ENCODE results near the gene GOLPH3L. TPM values are rescaled to one million over a fixed set of nuclear protein-coding genes. Genes with fewer than 3 reads are reported as not detected.
"Not testable (repeated sequence)": the region's sequence is repeated elsewhere in the genome, so short reads cannot be mapped to it uniquely, and the experiment has no call there.

GOLPH3L gene
- 13.1 TPM for polyA plus RNA-seq (2013, experiment 1 of 2; ENCODE audit: insufficient read length)
- polyA plus RNA-seq (2013, experiment 2 of 2; ENCODE audit: insufficient read length) = 14.7 TPM

GRCh38 chr1:150696995-150697927, at the start of gene GOLPH3L:
Gene GOLPH3L (minus strand): TSS chr1:150697154. CDS start chr1:150694838, 2,316 bp downstream.
- peak; percentile 99 for DNase-seq

GRCh38 chr1:150730130-150730721, 33.3 kb upstream of the GOLPH3L start:
- DNase-seq = no peak

DNA sequence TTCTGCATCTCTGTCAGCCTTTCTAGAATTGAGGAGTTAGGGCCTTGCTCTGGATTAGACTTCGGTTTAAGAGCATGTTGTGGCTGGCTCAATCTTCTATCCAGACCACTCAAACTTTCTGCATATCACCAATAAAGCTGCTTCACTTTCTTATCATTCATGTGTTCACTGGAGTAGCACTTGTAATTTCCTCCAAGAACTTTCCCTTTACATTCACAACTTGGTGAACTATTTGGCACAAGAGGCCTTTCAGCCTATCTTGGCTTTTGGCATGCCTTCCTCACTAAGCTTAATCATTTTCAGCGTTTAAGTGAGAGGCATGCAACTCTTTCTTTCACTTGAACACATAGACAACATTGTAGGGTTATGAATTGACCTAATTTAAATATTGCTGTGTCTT, 27.4 kb upstream of the GOLPH3L start:
- DNase-seq = no peak

DNA sequence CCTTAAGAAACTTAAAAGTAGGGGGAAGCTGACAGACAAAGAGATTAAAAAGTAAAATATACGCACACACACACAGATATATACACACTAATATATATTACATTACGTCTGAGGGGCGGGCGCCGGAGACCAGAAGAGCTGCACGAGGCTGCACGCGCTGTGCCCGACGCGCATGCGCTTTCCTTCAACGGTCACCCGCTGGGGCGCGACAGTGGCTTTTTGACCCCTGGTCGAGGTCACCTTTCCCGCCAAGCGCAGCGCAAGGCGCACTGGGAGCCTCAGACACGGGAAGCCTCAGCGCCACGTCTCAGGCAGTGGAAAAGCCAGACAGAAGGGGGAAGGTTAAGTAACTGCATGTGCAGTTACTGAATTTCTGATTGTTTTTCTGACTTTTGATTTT, 23.7 kb upstream of the GOLPH3L start, which contains the start of gene HORMAD1:
TSS of gene HORMAD1 (minus strand) at position 193 of the 400 bp plus-strand sequence. CDS start 1,390 bp downstream, outside the sequence.
- no peak for DNase-seq

- DNase-seq = no peak
Measured at GRCh38 chr1:150720098-150720497, 23.1 kb upstream of the GOLPH3L start.

DNA sequence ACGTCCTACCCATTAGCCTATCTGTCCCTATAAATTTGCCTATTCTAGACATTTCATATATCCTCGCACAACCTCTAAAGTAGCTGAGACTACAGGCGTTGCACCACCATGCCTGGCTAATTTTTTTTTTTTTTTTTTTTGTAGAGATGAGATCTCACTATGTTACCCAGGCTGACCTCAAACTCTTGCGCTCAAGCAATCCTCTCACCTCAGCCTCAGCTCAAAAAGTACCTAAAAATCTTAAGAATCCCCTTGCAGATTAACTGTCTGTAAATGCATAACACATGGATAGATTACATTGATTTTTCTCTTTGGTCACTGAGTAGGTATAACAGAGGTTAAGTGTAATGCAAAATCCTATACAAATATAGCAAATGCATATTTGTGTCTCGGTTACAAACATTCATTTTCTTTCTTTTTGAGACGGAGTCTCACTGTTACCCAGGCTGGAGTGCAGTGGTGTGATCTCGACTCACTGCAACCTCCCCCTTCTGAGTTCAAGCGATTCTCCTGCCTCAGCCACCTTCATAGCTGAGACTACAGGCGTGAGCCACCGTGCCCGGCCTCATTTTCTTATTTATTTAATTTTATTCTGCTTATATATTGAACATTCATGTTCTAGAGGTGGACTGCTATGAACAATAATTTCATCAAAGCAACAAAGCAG, 21.4 kb upstream of the GOLPH3L start:
- no peak for DNase-seq

DNA sequence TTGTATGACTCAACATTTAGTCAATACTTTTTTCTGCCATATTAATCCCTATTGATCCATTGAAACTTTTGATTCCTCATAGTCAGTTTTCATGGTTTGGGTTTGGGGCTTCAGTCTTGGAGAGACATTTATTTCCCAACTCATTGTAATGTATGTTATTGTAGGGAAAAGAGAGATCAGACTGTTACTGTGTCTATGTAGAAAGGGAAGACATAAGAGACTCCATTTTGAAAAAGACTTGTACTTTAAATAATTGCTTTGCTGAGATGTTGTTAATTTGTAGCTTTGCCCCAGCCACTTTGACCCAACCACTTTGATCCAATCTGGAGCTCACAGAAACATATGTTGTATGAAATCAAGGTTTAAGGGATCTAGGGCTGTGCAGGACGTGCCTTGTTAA, 12.1 kb upstream of the GOLPH3L start:
- DNase-seq = not testable (repeated sequence)

- DNase-seq = no peak
Measured at GRCh38 chr1:150708595-150708994, 11.6 kb upstream of the GOLPH3L start.

DNA sequence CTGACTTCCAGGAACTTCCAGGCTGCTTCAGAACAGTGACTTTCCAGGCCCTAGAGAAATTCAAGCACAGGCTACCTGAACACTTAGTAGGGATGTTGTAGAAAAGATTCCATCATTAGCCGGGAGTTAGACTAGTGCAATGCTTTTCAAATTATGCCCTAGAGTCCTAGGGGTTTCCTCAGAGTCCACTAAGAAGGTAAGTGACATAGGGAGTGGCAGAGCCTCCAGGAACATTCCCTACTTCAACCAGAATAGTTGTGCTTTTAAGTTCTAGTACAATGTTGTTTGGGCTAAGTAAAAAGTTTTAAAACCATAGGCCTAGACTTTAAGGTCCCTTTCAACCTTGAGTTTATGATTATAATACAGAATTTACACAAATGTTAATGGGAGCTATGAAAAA, 9.1 kb upstream of the GOLPH3L start:
- no peak for DNase-seq

DNA sequence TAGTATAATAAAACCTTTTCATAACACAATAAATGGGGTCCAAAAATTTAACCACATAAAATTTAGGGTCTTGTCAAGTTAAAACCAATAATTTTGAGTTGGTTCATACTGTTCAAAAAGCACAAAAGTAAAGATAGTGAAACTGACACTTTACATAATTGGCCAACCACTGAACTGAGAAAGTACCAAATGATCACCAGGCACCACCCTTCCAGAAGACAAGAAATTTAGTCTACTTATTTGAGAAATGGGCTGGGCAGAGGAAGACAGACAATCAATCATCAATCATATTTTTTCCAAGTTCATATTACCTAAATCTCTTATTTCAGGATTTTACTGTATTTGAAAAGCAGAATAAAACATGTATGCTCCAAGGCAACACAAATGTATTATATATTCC, 6.5 kb upstream of the GOLPH3L start:
- no peak for DNase-seq

DNA sequence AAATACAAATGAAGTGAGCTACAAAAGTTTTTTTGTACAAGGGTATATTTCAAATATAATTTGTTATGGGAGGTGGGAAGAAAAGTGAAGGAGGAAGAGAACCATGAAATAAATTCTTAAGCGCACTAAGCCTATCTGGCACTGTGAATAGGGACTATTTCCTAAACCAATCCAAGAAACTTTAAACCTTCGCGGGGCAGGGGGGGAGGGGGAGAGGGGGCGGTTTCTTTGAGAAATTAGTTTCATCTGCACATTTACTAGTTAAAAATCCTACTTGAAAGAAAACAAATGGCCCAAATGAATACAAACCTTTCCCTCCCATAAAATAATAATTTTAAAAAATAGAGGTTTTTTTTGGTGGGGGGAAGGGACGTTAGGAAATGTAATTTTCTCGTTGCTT, 364 bp downstream of the GOLPH3L start:
- DNase-seq = no peak

DNA sequence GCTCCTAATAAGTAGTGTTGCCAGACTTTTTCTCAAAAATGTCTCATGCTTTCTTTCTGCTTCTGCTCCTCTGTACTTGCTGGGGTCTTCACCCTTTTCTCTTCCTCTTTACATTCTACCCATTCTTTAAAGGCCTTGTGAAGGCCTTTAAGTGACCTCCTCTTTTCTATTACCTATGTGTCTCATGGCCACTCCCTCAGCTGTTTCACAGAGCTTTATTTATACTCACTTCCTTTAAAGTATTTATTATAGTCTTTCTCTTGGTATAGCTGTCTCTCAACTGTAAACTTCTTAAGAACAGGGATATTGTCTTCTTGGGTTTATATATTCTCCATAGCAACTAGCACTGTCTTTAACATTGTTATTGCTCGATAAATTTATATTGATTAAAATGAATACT, 792 bp downstream of the GOLPH3L start:
- no peak for DNase-seq

- DNase-seq = no peak
Measured at GRCh38 chr1:150695561-150695960, 1.4 kb downstream of the GOLPH3L start.

DNA sequence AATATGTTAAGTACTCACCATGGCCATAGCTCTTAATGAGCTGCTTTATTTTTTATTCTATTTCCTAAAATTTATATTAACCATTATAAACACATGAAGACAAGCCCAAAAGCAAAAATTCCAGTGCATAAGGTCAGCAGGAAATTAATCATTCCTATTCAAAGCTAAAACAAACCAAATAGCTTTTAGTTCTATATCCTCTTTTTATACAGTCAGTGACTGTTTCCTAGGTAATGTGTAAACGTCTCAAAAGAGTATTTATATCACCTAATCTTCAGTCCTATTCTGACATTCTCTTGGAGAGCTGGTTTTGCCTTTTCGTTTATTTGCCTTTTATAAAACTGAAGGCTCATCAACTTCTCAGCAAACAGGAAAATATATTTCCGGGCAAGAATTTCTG, 4.2 kb downstream of the GOLPH3L start:
- DNase-seq = no peak

GRCh38 chr1:150688763-150689162, 8.2 kb downstream of the GOLPH3L start:
- peak; percentile 6 for DNase-seq

GRCh38 chr1:150686275-150686674, 10.7 kb downstream of the GOLPH3L start:
- DNase-seq = no peak

- no peak for DNase-seq
Measured at GRCh38 chr1:150683914-150684313, 13.0 kb downstream of the GOLPH3L start.

GRCh38 chr1:150678988-150679387, 18.0 kb downstream of the GOLPH3L start:
- no peak for DNase-seq

DNA sequence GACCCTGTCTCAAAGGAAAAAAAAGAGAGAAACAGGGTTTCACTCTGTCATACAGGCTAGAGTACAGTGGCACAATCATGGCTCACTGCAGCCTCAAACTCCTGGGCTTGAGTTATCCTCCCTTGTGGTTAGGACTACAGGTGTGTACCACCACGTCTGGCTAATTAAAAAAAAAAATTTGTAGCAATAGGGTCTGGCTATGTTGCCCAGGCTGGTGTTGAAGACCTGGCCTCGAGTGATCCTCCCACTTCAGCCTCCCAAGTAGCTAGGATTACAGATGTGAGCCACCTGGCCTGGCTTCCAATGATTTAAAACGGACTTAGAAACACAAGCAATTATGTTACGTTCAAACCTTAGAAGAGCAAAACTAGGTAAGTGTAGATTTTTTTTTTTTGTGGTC, 22.1 kb downstream of the GOLPH3L start:
- DNase-seq = no peak

DNA sequence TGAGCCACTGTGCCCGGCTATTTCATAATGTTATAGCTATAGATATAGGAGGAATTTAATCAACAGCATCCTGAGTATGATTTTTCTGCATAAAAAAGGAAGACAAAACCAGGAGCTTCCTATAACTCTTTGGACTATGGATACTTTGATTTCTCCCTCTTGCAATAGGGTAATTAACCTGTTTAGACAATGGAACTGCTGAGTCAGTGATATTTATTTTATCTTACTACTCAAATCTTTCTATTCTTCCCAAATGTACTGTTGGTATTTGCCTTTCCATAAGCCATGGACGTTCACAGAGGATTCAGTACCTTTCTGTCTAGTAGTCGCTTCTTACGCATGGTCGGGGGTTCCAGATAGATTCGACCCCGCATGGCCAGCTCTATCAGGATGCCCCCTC, 33.6 kb downstream of the GOLPH3L start:
- DNase-seq = no peak

DNA sequence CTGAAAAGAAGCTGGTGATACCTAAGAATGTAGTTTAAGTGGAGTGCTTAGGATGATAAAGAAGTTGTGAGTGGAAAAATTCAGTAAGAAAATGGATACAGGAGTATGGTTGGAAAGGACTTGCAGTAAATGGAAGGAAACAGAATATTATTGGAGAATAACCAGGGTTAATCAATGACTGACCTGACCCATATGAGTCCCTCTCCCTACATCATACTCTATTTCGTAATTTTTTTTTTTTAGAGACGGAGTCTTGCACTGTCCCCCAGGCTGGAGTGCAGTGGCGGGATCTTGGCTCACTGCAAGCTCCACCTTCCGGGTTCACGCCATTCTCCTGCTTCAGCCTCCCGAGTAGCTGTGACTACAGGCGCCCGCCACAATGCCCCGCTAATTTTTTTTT, 34.1 kb downstream of the GOLPH3L start:
- no peak for DNase-seq

- no peak for DNase-seq
Measured at GRCh38 chr1:150661156-150661555, 35.8 kb downstream of the GOLPH3L start.

DNA sequence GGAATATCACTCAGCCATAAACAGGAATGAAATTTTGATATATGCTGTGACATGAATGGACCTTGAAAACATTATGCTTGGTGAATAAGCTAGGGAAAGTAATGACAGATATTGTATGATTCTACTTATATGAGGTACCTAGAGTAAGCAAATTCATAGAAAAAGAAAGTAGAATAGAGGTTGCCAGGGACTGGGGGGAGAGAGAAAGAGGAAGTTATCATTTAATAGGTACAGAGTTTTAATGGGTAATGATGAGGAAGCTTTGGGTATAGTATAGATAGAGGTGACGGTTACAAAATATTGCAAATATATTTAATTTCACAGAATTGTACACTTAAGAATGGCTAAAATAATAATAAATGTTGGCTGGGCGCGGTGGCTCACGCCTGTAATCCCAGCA, 36.4 kb downstream of the GOLPH3L start:
- DNase-seq = no peak

Measured in fibroblast of skin of back (primary cell).